Measurements from ENCODE around the gene ALDOC. TPM values are rescaled to one million over a fixed set of nuclear protein-coding genes. Genes with fewer than 3 reads are reported as not detected.

The ALDOC gene
- total and polyA plus RNA-seq, 2 of the 13 experiments (the other 11 are each of a cell fraction or from before 2014, with no cell fraction given): 15.4 to 60.9 TPM

DNA sequence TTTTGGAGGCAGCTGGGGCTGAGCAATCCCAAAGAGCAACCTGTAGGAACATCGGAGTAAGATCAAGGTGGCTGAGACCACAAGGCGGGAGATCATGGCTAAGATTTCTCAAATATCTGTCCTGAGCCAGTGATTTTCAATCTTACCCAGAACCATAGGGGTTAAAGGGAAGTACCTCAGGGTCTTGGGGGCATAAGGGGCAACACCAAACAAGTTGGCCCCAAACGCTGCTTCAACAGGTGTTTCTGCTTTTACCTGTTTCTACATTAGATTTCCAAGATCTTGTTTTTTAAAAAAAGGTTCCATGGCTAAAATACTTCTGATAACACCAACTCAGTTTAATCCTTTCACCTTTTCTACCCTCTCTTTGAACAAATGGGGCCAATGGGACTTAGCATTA lies 21.7 kb downstream of the ALDOC start:
- peaks cover 35% of the 10 kb centered on the region for H3K4me1 ChIP-seq (ENCODE audit: insufficient read depth, low read length)
- FAIRE-seq (no peak), ATAC-seq (no peak), DNase-seq (ENCODE audit: low spot score) (no peak)
- no peak overlapping the region for H3K27ac ChIP-seq (ENCODE audit: extremely low read length, insufficient read depth, low read length)
- TF ChIP-seq ELF4 (CRISPR knock-in tag; IDR thresholded peaks at IDR 0.05; ENCODE audit: borderline replicate concordance): no peak
- TF ChIP-seq, protein P1, sequence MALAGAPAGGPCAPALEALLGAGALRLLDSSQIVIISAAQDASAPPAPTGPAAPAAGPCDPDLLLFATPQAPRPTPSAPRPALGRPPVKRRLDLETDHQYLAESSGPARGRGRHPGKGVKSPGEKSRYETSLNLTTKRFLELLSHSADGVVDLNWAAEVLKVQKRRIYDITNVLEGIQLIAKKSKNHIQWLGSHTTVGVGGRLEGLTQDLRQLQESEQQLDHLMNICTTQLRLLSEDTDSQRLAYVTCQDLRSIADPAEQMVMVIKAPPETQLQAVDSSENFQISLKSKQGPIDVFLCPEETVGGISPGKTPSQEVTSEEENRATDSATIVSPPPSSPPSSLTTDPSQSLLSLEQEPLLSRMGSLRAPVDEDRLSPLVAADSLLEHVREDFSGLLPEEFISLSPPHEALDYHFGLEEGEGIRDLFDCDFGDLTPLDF (CRISPR knock-in tag; IDR thresholded peaks at IDR 0.05): no peak
- no peak for TF ChIP-seq SIN3B (IDR thresholded peaks at IDR 0.05; ENCODE audit: low read length)
- TF ChIP-seq DNMT1 (CRISPR knock-in tag; IDR thresholded peaks at IDR 0.05): no peak
- no peak for TF ChIP-seq ZNF773 (CRISPR knock-in tag; IDR thresholded peaks at IDR 0.05; ENCODE audit: borderline replicate concordance)
- no peak for TF ChIP-seq ZZZ3 (CRISPR knock-in tag; IDR thresholded peaks at IDR 0.05; ENCODE audit: borderline replicate concordance)
- TF ChIP-seq, protein P2, sequence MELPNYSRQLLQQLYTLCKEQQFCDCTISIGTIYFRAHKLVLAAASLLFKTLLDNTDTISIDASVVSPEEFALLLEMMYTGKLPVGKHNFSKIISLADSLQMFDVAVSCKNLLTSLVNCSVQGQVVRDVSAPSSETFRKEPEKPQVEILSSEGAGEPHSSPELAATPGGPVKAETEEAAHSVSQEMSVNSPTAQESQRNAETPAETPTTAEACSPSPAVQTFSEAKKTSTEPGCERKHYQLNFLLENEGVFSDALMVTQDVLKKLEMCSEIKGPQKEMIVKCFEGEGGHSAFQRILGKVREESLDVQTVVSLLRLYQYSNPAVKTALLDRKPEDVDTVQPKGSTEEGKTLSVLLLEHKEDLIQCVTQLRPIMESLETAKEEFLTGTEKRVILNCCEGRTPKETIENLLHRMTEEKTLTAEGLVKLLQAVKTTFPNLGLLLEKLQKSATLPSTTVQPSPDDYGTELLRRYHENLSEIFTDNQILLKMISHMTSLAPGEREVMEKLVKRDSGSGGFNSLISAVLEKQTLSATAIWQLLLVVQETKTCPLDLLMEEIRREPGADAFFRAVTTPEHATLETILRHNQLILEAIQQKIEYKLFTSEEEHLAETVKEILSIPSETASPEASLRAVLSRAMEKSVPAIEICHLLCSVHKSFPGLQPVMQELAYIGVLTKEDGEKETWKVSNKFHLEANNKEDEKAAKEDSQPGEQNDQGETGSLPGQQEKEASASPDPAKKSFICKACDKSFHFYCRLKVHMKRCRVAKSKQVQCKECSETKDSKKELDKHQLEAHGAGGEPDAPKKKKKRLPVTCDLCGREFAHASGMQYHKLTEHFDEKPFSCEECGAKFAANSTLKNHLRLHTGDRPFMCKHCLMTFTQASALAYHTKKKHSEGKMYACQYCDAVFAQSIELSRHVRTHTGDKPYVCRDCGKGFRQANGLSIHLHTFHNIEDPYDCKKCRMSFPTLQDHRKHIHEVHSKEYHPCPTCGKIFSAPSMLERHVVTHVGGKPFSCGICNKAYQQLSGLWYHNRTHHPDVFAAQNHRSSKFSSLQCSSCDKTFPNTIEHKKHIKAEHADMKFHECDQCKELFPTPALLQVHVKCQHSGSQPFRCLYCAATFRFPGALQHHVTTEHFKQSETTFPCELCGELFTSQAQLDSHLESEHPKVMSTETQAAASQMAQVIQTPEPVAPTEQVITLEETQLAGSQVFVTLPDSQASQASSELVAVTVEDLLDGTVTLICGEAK (IDR thresholded peaks at IDR 0.05): no peak
- TF ChIP-seq, protein P2 (CRISPR knock-in tag; IDR thresholded peaks at IDR 0.05): no peak
- no peak for TF ChIP-seq ZNF350 (CRISPR knock-in tag; IDR thresholded peaks at IDR 0.05; ENCODE audit: borderline replicate concordance, low read depth)
- TF ChIP-seq, protein P3, sequence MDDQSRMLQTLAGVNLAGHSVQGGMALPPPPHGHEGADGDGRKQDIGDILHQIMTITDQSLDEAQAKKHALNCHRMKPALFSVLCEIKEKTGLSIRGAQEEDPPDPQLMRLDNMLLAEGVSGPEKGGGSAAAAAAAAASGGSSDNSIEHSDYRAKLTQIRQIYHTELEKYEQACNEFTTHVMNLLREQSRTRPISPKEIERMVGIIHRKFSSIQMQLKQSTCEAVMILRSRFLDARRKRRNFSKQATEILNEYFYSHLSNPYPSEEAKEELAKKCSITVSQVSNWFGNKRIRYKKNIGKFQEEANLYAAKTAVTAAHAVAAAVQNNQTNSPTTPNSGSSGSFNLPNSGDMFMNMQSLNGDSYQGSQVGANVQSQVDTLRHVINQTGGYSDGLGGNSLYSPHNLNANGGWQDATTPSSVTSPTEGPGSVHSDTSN (CRISPR knock-in tag; IDR thresholded peaks at IDR 0.05; ENCODE audit: borderline replicate concordance): no peak
- TF ChIP-seq, protein P4, sequence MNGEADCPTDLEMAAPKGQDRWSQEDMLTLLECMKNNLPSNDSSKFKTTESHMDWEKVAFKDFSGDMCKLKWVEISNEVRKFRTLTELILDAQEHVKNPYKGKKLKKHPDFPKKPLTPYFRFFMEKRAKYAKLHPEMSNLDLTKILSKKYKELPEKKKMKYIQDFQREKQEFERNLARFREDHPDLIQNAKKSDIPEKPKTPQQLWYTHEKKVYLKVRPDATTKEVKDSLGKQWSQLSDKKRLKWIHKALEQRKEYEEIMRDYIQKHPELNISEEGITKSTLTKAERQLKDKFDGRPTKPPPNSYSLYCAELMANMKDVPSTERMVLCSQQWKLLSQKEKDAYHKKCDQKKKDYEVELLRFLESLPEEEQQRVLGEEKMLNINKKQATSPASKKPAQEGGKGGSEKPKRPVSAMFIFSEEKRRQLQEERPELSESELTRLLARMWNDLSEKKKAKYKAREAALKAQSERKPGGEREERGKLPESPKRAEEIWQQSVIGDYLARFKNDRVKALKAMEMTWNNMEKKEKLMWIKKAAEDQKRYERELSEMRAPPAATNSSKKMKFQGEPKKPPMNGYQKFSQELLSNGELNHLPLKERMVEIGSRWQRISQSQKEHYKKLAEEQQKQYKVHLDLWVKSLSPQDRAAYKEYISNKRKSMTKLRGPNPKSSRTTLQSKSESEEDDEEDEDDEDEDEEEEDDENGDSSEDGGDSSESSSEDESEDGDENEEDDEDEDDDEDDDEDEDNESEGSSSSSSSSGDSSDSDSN (CRISPR knock-in tag; IDR thresholded peaks at IDR 0.05): no peak
- no peaks in the 10 kb centered on the region for H3K79me2 ChIP-seq (ENCODE audit: insufficient read depth, low read length)
- H3K4me2 ChIP-seq (ENCODE audit: low read depth, low read length): no peak overlapping the region
- no peaks in the 10 kb centered on the region for H3K9me3 ChIP-seq (ENCODE audit: low read length)
- no peaks in the 10 kb centered on the region for H4K20me1 ChIP-seq (ENCODE audit: insufficient read depth, low read length)
- POLR2A ChIA-PET: no interaction called here
- H3K36me3 ChIP-seq (replicated peaks in 1 of 2; ENCODE audit: control insufficient read depth in 1 of 2, insufficient read depth in 2 of 2, low read length in 2 of 2): peaks cover 19 to 54% of the 10 kb centered on the region in 2 experiments
- intact Hi-C loops (cut with micrococcal nuclease; ENCODE audit: unreplicated experiment): no loop called here
- no peak overlapping the region for H3K9ac ChIP-seq (ENCODE audit: insufficient read depth, low read depth, low read length)
- no peaks in the 10 kb centered on the region for H3K27me3 ChIP-seq (ENCODE audit: control insufficient read depth in 1 of 2, insufficient read depth in 2 of 2, low read length in 2 of 2)
- BruUV-seq (replicated peaks): no TSS peak
- H2AFZ ChIP-seq (ENCODE audit: low read length): no peak overlapping the region
- in situ Hi-C loops (cut with HindIII; ENCODE audit: extremely low pct_ligation_motif_present, low pct_unique_long_range_greater_than_20kb): no loop called here
- WGBS (ENCODE audit: low lambda C conversion rate): 93% methylated on average over 2 of the region's 3 CpGs
- H3K4me3 ChIP-seq (replicated peaks in 1 of 3; ENCODE audit: insufficient read depth in 1 of 3, low read depth in 2 of 3, low read length in 3 of 3): no peak overlapping the region
- CTCF ChIA-PET (ENCODE audit: low intra/inter-chr PET ratio, low total read pairs): no interaction called here
